ENCODE data around the gene PCED1B.

DNA sequence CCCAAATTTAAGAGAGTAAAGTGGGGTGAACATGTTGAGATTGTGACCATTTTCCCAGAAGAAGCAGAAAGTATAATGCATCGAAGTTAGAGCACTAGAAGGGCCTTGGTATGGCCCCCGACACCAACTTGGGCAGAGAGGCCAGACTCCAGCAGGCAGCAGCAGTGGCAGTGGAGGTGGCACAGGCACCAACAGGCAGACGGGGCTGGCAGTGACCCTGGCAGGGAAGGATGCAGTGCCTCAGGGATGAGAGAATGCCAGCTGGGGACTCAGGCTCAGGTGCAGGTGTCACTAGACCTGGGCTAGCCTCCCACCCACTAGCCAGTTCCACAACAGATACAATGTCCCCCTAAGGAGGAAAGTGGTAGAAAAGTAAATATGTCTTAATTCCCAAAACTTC lies 28.0 kb downstream of the PCED1B start:
- TF ChIP-seq, protein P1, sequence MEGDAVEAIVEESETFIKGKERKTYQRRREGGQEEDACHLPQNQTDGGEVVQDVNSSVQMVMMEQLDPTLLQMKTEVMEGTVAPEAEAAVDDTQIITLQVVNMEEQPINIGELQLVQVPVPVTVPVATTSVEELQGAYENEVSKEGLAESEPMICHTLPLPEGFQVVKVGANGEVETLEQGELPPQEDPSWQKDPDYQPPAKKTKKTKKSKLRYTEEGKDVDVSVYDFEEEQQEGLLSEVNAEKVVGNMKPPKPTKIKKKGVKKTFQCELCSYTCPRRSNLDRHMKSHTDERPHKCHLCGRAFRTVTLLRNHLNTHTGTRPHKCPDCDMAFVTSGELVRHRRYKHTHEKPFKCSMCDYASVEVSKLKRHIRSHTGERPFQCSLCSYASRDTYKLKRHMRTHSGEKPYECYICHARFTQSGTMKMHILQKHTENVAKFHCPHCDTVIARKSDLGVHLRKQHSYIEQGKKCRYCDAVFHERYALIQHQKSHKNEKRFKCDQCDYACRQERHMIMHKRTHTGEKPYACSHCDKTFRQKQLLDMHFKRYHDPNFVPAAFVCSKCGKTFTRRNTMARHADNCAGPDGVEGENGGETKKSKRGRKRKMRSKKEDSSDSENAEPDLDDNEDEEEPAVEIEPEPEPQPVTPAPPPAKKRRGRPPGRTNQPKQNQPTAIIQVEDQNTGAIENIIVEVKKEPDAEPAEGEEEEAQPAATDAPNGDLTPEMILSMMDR (IDR thresholded peaks at IDR 0.05) = no peak
- no peak for TF ChIP-seq POLR2AphosphoS5 (IDR thresholded peaks at IDR 0.05)
